Smooth muscle cell (in vitro differentiated cells): ENCODE data around the gene CDH23. TPM values are rescaled to one million over a fixed set of nuclear protein-coding genes. Genes with fewer than 3 reads are reported as not detected.

Experiments
- DNase-seq: peaks from one replicate; lab custom pipeline; 2025; ENCODE audit not compliant: unreplicated experiment; lab: John Stamatoyannopoulos, UW
- H2AFZ ChIP-seq: fragments of 200-600 bp; sonication (generic); 2 replicates; pipeline ENCODE4 v1.6.0; 2016; ENCODE audit warnings: antibody characterized with exemption, low read depth, mild to moderate bottlenecking
- H3F3A ChIP-seq: fragments of 200-600 bp; sonication (generic); 2 replicates; pipeline ENCODE4 v1.6.0; 2017; ENCODE audit warnings: antibody characterized with exemption, low read depth
- H3K27ac ChIP-seq: fragments of 200-600 bp; sonication (generic); 2 replicates; pipeline ENCODE4 v1.5.1; 2016; ENCODE audit warnings: low read depth, mild to moderate bottlenecking
- H3K27me3 ChIP-seq: fragments of 200-600 bp; sonication (generic); 2 replicates; pipeline ENCODE4 v1.6.1; 2016; ENCODE audit warnings: low read depth, mild to moderate bottlenecking
- H3K36me3 ChIP-seq: fragments of 200-600 bp; sonication (generic); 2 replicates; pipeline ENCODE4 v1.5.1; 2016; ENCODE audit warnings: low read depth
- H3K4me1 ChIP-seq: fragments of 200-600 bp; sonication (generic); 2 replicates; pipeline ENCODE4 v1.5.1; 2016; ENCODE audit warnings: low read depth
- H3K4me2 ChIP-seq: fragments of 200-600 bp; sonication (generic); 2 replicates; pipeline ENCODE4 v1.6.0; 2016; ENCODE audit warnings: mild to moderate bottlenecking
- H3K4me3 ChIP-seq: fragments of 200-600 bp; sonication (generic); 2 replicates; pipeline ENCODE4 v1.5.1; 2016; ENCODE audit warnings: mild to moderate bottlenecking
- H3K79me2 ChIP-seq: fragments of 200-600 bp; sonication (generic); 2 replicates; pipeline ENCODE4 v1.6.0; 2016; ENCODE audit warnings: low read depth, mild to moderate bottlenecking
- H3K9ac ChIP-seq: fragments of 200-600 bp; sonication (generic); 2 replicates; pipeline ENCODE4 v1.6.0; 2016; ENCODE audit warnings: low read depth
- H3K9me3 ChIP-seq: fragments of 200-600 bp; sonication (generic); replicated peaks from 2 replicates; pipeline ENCODE4 v1.5.1; 2016; ENCODE audit warnings: low read depth
- H4K20me1 ChIP-seq: fragments of 200-600 bp; sonication (generic); 2 replicates; pipeline ENCODE4 v1.6.0; 2016; ENCODE audit warnings: low read depth
- CTCF ChIP-seq: fragments of 200-600 bp; sonication (generic); IDR thresholded peaks from 2 replicates; pipeline ENCODE4 v1.5.1; 2017; ENCODE audit warnings: borderline replicate concordance, mild to moderate bottlenecking, antibody characterized with exemption; ENCODE audit not compliant: insufficient read depth, poor library complexity, severe bottlenecking
- WGBS: methylation state at CpG from one replicate; pipeline ENCODE4 v1.1.7; 2016; ENCODE audit warnings: low lambda C conversion rate; 5-methylcytosine and 5-hydroxymethylcytosine counted together
- polyA plus RNA-seq: library from polyadenylated mRNA; unstranded; fragments of >200 nt; fragmentation: Nextera tagmentation; extraction: Ambion mirVana; gene quantifications from 2 replicates; pipeline ENCODE4 v1.2.1, GENCODE V29; 2016
- total RNA-seq: library from RNA; depleted of rRNA; stranded (reverse); fragments of >200 nt; gene quantifications from 2 replicates; pipeline ENCODE4 v1.2.3, GENCODE V29; 2014

CDH23 gene
- total and polyA plus RNA-seq, 2 experiments from 2014 or later, result 0.99 to 2.5 TPM

- no peaks in the 10 kb centered on the region for H3K27me3 ChIP-seq
Measured at GRCh38 chr10:71641449-71641848, 244.7 kb downstream of the CDH23 start.

DNA sequence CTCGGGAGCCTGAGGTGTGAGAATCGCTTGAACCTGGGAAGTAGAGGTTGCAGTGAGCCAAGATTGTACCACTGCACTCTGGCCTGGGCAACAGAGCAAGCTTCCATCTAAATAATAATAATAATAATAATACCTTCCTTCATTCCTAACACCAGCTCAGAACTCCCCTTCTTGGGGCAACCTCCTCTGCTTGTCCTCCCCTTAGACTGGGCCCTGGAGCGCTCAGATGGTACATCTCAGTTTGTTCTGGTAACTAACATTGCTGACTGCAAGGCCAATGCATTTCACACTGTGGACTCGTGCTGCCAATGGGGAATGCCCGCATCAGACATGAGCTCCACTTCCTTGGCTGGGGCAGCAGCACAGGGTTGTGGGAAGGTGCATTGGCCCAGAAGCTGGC is 245.3 kb downstream of the CDH23 start:
- no peak for TF ChIP-seq CTCF
- no peak overlapping the region for H3K9ac ChIP-seq
- H3K4me3 ChIP-seq, result no peak overlapping the region
- DNase-seq, result no peak
- H3K79me2 ChIP-seq, result no peaks in the 10 kb centered on the region
- H3K27me3 ChIP-seq, result no peaks in the 10 kb centered on the region
- no peaks in the 10 kb centered on the region for H4K20me1 ChIP-seq
- peaks cover 14% of the 10 kb centered on the region for H3K4me1 ChIP-seq
- no peak overlapping the region for H2AFZ ChIP-seq
- no peaks in the 10 kb centered on the region for H3K9me3 ChIP-seq
- H3K27ac ChIP-seq, result no peak overlapping the region
- WGBS, result 91% methylated on average over 5 of the region's 5 CpGs
- no peaks in the 10 kb centered on the region for H3F3A ChIP-seq
- H3K36me3 ChIP-seq, result no peaks in the 10 kb centered on the region
- no peak overlapping the region for H3K4me2 ChIP-seq

More at GRCh38 chr10:71641449-71641848, 244.7 kb downstream of the CDH23 start:
- H3K9me3 ChIP-seq, result no peaks in the 10 kb centered on the region
- H3K36me3 ChIP-seq, result no peaks in the 10 kb centered on the region
- no peaks in the 10 kb centered on the region for H4K20me1 ChIP-seq
- H3K4me3 ChIP-seq, result no peak overlapping the region
- H3K27ac ChIP-seq, result no peak overlapping the region
- peaks cover 14% of the 10 kb centered on the region for H3K4me1 ChIP-seq
- WGBS, result 92% methylated on average over 7 of the region's 7 CpGs
- H3F3A ChIP-seq, result no peaks in the 10 kb centered on the region
- TF ChIP-seq CTCF, result no peak
- no peak overlapping the region for H3K9ac ChIP-seq
- H2AFZ ChIP-seq, result no peak overlapping the region
- no peak for DNase-seq
- H3K4me2 ChIP-seq, result no peak overlapping the region
- H3K79me2 ChIP-seq, result no peaks in the 10 kb centered on the region

DNA sequence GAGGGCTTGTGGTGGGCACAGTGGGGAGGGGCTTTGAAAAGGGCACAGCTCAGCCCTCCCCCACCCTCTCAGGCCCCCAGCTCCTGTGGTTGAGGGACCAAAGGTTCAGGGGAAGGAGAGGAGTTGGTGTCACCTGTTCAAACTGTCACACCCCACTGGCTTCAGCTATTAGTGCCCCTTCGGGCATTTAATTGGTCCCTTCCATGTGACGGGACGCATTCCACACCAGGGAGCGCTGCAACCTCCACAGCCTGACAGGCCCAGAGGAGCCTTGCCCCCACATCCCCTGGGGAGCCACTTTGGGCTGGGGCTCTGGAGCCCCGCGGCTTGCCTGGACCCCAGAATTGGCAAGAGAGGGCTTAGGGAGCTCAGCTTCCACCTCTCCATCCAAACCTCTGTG is 247.2 kb downstream of the CDH23 start:
- no peak overlapping the region for H2AFZ ChIP-seq
- H4K20me1 ChIP-seq, result no peaks in the 10 kb centered on the region
- WGBS, result 85% methylated on average over 6 of the region's 6 CpGs
- no peak for TF ChIP-seq CTCF
- no peaks in the 10 kb centered on the region for H3K27me3 ChIP-seq
- DNase-seq, result no peak
- H3K4me3 ChIP-seq, result no peak overlapping the region
- no peak overlapping the region for H3K9ac ChIP-seq
- H3K9me3 ChIP-seq, result no peaks in the 10 kb centered on the region
- H3K79me2 ChIP-seq, result no peaks in the 10 kb centered on the region
- H3K4me1 ChIP-seq, result peaks cover 6% of the 10 kb centered on the region
- H3K27ac ChIP-seq, result no peak overlapping the region
- H3K36me3 ChIP-seq, result no peaks in the 10 kb centered on the region
- H3K4me2 ChIP-seq, result no peak overlapping the region
- H3F3A ChIP-seq, result no peaks in the 10 kb centered on the region
